DMS53 treated with DMSO at 0.1 percent for 48 hours (cell line): ENCODE results near the gene DLGAP1.

Source experiments
- DNase-seq: peaks from one replicate; lab custom pipeline; 2025; ENCODE audit not compliant: unreplicated experiment; lab: John Stamatoyannopoulos, UW

DLGAP1 gene

DNA sequence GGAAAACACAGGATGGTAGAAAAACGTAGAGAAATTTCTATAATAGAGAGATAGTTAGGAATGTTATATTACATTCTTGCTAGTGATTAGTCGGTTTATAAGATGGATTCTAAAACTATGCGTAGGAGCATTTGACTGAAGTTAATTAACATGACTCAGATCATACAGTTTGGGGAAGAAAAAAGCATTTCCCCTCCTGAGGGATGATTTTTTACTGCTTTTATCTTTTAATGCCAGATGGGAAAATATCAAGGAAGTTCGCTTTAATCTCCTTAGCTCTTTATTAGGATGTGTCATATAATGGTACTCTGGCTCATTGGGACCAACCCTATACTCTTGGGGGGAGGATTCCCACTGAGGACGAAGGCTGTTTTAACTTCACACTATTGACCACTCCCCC is 503.1 kb downstream of the DLGAP1 start:
- DNase-seq: no peak

DNA sequence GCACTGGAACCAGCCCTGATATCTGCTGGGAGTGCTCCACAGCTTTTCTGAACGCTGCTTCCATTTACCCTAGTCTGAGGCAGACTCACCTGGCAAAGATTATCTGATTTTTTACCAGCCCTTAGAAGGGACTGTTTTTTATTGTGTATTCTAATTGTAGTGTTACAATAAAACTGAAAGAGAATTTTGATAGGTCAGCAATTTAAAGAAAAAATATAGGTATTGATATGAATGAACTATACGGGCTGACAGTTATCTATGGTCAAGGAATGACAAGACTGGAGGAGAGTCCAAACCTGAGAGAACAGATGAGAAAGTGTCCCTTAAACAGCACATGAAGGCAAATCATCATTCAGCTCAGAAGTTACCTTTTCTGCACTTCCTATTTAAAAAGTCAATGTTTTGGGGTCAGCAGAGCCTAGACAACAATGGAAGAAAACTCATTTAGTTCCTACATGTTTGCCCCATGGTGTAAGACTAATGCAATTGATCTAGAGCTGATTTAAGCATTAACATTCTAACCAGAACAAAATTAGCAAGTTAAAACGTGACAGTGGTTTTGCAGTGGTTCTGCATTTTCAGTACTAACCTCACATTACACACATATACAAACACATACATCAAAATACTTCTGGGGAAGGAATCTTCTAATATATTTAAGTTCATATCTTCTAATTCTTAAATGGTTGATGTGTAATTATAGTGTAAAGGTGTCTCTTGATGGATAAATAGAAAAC is 504.3 kb downstream of the DLGAP1 start:
- DNase-seq: no peak

DNA sequence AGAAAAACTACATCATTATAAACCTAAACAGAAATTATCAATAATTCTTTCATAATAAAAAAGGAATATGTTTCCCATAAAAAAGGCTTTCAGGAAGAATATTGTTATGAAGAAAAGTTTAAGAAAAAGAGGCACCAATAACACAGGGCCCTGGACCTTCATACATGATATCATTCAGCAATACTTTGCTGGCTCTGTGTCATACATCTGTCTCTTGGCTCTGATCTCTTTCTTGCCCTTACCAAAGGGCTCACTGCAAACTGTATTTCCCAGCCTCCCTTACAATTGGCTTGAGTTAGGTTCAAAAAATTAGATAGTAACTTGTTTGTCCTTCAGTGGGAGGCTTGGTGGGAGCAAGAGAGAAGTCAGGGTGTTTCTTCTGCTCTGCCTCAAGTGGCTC is 506.1 kb downstream of the DLGAP1 start:
- no peak for DNase-seq

DNA sequence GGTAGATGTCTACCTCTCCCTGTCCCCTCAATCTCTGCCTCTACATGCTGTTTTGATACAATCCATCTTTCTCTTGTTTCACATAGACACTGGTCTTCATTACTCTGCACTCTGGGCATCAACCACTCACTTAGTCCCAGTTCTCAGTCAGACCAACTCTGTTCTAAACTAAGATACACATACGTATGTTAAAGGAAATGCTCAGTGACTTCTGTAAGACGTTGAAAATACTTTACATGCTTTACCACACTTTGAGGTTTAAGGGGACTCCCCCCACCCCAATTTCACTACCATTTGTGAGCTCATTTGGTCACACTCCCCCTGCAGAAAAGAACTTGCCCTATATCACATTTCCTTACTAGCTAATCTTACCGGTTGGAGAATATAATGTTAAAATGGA is 507.7 kb downstream of the DLGAP1 start:
- no peak for DNase-seq

DNA sequence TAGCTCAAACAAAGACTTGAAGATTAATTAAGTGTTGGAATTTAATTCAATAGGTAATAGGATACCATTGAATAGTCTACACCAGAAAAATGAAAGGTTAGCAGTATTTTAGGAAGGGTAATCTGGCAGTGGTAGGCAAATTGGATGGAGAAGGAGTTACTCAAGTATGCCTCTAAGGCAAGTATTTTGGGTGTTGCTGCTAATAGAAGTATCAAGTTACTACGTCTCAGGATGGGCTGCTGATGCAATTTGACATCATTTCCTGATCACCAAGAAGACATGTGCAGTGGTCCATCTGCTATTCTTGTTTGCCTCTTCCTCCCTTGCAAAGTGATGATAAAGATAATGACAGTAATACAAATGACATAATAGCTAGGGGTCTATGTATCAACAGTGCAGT is 519.8 kb downstream of the DLGAP1 start:
- DNase-seq: no peak

DNA sequence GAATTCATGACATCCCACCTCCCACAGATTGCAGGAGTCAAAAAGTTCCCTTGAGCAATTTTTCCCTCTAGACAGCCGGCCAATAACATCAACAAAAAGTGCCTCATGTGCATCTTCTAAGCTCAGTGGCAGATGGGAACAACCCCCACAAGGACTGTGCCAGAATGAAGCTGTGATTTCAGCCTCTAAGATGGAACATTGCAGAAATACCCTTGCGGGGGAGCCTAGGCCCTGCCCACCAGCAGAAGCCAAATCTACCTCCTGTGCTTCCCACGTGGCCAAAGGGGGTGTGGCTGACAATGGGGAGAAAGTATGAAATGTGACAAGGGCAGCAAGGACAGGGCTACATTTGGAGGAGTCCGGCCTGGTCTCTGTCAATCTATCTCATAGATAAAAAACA is 522.8 kb downstream of the DLGAP1 start:
- DNase-seq: no peak

DNA sequence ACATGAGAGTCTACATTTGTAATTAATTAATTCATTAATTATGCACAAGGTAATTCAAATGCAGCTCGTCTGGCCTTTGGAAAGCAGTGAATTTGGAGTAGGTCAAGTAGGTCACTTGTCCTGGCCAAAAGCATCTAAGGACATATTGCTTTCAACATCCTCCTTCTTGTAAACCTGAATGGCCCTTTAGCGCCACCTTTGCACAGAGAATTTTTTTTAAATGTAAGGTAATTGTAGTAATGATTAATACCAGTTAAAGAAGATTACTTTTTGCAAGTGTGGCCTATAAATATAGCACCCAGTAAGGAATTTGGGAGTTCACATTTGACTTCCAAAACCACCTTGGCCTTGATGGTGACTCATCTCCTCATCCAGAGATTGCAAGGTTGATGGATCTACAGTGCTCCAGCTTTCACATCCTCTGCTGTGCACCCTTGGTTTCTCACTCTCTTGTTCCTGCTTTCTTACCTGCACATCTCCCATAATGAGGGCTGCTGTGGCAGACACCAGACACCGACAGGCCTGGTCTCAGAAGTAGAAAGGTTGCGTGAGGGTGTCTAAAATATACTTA is 523.5 kb downstream of the DLGAP1 start:
- DNase-seq: no peak

DNA sequence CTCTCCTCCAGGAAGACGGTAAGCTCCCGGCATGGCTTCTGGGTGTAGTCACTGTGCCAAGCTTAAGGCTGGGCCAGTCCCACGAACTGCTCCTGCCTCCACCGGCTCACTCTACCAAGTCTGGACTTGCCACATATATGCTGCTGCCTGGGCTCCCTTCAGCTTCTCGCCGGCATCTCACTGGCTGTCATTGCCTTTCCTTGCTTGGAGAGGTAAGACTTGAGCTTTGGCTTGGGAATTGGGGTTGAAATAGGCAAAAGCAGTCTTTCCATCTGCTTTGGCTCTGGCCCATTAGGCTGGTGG is 524.1 kb downstream of the DLGAP1 start:
- no peak for DNase-seq

DNA sequence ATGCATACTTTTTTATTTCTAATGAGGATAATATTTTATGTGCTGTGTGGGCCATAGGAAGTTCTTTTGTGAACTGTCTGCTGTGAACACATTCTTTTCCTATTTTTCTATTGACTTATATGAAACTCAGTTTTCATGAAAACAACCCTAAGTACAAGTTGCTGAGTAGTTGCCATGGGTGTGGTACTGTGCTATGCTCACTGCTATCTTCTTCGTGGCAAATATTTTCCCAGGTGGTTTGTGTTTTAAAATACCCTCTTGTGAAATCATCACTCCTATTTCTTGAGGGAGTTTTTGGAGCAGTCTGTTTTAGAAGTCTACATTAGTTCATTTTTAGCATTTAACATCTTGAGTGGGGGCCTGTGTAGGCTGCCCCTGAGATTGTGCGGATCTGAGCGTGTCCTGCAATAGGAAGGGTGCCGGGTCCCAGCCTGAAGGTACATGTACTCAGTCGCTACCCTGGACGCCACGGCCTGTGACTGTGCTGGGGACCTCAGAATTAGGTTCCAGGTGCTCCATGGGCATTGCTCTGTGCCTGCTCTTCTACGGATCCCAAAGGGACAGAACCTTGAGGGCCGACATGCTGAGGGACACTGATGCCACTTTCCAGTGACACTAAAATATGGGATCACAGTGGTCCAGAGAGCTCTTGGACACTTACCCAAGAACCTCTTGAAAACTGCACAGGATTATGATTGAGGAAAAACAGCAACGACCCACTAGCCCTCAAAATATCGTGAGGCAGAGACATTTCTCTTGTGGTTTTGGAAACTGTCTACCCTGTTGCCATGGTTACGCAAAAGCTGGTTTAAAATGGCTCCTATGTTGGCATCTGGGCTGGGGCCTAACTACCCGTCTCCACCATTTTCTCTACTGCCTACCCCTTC is 524.7 kb downstream of the DLGAP1 start:
- DNase-seq: no peak

DNA sequence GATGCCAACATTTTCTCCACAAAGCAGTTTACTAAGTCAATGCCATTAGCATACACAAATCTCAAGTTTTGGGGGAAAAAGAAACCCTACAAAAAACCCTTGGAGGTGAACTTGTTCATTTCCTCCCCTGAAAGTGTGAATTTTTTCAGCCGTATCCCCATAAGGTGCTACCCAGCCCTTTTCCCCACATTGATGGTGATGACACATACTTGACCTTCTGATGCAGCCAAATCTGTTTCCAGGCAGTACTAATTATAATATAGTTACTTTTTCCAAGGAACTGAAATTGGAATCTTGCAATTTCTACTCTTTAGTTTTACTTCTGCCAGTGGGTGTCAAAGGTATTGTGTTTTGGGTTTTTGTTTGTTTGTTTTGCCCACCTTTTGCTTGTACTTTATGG is 530.7 kb downstream of the DLGAP1 start:
- DNase-seq: no peak

DNA sequence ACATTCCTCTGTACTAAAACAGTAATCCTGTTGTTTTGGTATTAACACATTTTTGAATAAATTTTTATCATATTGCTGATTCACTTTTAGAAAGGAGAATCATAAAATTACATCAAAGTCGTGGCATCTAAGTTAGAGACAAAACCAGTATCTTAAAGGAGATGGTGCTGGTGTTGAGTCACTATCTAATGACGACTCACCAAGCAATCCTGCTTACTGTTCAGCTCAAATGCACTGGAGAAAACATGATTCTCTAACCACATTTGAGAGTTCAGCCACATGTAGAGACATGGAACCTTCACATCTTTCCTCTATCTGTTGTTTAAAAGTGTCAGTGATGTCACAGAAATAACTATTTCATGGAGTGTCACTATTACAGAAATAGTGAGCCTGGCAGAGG is 531.4 kb downstream of the DLGAP1 start:
- DNase-seq: no peak

DNA sequence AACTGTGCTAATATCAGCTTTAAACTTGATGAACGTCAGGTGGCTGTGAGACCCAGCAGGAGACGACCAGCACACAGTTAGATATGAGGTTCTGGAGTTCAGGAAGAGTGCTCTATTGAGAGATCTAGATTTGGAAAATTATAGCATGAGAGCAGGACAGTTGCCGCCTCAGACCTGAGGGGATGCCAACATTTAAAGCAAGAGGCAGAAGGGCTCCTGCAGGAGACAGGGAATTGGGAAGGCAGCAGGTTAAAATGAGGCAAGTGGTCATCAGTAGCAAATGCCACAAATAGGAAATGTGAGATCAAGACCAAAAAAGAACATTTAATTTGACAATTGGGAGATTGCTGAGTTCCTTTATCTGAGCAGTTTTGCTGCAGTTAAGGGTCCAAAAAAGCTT is 533.3 kb downstream of the DLGAP1 start:
- no peak for DNase-seq

DNA sequence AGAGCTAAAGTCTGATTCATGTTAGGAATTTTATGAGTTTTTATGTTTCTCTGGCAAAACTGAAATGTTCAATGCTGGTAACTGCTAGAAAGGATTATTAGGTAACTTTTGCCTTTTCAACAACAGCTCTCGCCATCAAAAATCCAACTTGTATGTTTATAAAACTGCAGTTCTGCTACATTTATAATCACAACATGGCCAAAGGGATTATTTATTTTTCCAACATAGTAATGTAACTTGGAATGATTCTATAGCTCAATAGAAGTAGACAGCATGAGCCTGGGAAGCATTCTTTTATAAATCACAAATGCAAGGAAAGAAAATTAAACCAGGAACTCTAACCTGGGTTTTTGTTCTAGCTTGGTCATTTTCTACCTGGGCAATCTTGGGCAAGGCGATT is 534.3 kb downstream of the DLGAP1 start:
- DNase-seq: no peak

DNA sequence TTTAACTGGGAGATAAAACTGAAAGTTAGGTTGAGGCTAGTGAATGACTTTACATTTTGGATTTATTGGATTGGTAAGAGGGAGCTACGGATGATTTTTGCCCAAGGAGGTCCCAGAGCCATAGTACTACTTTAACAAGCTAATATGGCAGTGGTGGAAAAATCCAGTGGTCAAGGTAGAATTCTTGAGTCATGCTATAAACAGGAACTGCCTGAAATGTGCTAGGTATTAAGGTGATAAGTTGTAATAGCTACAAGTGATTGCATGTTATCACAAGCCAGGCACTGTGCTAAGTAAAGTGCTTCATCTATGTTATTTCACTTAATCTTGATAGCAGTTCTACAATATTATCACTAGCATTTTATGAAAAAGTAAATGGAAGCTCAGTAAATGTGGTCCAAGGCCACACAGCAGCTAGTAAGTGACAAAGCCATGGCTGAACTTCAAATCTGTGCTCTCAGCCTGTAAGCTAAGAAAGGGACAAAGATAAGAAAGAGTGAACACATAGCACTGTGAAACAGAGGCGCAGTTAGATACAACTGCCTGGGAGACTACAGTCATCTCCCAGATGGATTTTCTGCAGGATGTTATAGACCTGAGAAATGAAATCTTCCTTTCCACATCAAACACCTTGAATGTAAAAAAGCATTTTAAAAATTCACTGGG is 535.6 kb downstream of the DLGAP1 start:
- no peak for DNase-seq

DNA sequence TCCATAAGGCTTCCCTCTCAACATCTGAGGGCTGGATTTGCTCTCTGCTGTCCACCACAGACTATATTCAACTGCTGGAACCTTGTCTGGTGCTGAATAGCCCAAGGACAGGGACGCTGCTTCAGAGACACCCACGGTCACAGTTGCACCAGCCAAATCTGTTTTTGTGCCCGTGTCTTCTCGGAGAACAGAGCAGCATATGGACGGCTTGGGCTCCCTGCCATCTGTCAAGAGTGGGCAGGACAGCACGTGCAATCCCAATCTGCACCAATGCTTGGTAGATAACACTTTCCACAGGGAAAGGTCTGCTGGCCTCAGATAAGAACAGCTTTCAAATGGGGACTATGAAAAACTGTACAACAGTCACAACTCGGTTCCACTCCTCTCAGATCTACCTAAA is 539.0 kb downstream of the DLGAP1 start:
- DNase-seq: no peak

DNA sequence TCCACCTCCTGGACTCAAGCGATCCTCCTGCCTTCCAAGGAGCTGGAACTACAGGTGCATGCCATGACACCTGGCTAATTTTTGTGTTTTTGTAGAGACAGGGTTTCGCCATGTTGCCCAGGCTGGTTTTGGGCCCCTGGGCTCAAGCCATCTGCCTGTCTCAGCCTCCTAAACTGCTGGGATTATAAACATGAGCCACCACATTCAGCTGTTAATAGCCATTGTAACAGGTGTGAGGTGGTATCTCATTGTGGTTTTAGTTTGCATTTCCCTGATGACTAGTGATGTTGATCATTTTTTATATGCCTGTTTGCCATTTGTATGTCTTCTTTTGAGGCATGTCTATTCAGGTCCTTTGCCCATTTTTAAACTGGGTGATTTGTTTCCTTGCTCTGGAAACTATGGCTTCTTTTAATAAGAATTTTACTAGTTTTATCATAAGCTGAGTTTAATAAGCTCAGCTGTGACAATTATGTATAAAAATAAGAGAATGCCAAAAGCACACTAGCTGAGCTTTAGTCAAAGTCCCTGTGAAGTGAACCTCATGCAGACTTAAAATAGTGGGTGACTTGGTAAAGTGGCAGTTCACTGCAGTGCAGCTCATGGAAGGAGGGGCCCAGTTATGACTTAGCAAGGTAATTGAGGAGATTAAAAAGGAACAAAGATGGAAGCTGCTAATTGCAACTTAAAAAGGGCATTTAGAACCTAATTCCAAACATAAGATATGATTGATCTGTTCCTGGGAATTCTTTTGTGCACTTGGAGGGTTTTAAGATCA is 540.1 kb downstream of the DLGAP1 start:
- DNase-seq: no peak

DNA sequence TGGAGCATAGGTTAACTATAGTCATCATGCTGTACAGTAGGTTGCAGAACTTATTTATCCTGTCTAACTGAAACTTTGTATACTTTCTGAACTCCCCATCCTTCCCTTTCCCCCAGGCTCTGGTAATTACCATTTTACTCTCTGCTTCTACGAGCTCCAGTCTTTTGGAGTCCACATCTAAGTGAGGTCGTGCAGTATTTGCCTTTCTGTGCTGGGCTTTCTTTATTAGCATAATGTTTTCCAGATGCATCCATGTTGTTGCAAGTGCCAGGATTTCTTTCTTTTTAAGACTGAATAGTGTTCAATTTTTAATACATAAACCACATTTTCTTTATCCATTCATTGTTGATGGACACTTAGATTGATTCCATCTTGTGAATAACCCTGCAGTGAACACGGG is 541.0 kb downstream of the DLGAP1 start:
- no peak for DNase-seq

DNA sequence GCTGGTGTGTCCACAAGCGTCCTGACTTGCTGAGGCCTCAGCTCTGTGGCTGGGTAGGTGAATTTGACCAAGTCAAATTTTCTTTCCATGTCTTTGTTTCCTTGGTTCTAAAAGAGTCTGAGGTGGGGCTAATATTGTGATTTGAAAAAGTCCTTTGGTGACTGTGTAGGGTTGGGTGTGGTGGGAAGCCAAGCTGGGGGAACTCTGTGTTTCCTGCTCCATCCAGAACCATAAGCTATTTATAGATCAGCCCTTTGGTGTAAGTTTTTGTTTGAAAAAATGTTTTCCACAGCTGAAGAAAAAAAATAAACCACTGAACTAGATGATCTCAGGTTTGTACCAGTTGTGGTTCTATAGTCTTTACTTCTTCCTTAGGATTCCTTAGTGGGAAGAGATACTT is 542.4 kb downstream of the DLGAP1 start:
- no peak for DNase-seq

DNA sequence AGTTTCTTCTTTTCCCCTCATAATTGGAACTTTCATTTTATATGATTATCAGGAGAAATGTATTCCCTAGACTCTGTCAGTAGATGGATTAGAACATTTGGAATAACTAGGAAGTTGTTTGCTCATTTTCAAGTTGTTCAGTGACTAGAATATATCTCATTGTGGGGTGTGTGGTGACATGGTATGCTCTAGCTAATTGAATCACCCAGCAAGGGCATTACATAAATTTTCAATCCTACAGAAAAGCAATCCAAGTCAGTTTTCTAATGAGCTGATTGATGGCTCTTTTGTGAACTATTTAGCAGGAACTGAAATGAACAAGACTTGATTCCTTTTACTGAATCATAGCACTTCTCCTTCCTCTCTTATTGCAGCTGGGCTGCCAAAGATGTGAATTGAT is 543.7 kb downstream of the DLGAP1 start:
- no peak for DNase-seq

DNA sequence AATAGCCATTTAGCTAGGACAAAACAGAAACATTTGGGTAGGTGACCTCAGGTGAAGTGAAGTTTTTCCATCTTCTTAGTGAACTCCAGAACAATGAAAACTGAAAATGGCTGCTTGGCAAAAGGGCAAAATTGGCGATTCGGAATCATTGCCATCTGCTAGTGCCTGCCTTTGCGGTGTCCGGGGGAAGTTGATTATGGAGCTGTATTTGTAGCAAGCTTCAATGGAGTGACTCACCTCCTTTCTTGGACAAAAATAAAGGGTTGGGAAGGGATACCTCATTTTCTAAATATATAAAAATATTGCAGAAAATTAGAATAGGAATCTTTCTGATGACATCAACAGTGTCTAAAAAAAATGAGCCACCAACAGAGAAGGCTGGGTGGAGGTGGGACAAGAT is 544.6 kb downstream of the DLGAP1 start:
- no peak for DNase-seq

DNA sequence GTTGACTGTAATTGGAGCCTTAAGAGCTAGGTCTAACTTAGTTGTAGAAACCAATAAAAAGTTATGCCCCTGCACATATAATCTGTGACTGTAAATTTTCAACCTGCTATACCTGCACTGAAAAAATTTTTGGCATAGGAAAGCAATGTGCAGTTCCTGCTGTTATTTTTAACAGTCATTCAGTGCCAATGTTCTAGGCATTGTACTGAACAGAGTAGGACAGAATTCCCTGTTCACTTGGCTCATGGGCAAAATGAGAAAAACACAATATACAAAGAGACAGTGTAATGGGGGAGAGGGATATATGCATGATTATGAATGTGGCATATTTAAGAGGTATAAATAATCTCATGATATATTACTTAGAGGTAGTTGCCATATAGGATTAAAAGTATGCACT is 547.2 kb downstream of the DLGAP1 start:
- DNase-seq: no peak
